ENCODE data around the gene FBXO39. TPM values are rescaled to one million over a fixed set of nuclear protein-coding genes. Genes with fewer than 3 reads are reported as not detected.
A peak's percentile ranks its signal among the peaks of the same experiment; 100 is the strongest.

Gene FBXO39
- total RNA-seq, 1 experiment from 2014 or later = not detected

- ChIA-PET CTCF (no interaction called here), POLR2A (ENCODE audit: unreplicated experiment) (no interaction called here)
- H3K4me3 ChIP-seq = no peak overlapping the region
- peaks cover 20% of the 10 kb centered on the region for H3K4me1 ChIP-seq (replicated peaks; ENCODE audit: insufficient read depth)
- peaks cover 18% of the 10 kb centered on the region for H3F3A ChIP-seq (ENCODE audit: insufficient read depth, low read depth)
- H3K79me2 ChIP-seq (ENCODE audit: low read depth) = no peaks in the 10 kb centered on the region
- H3K36me3 ChIP-seq (ENCODE audit: low read depth) = no peaks in the 10 kb centered on the region
- no peak overlapping the region for H3K4me2 ChIP-seq
- BruUV-seq (replicated peaks) = no TSS peak
- no peaks in the 10 kb centered on the region for H3K9me3 ChIP-seq (ENCODE audit: insufficient read depth, low read depth)
- no peak overlapping the region for H2AFZ ChIP-seq
- no peak for DNase-seq
- no peak overlapping the region for H3K27ac ChIP-seq
- intact Hi-C loops (cut with micrococcal nuclease; ENCODE audit: unreplicated experiment) = no loop called here
- no peaks in the 10 kb centered on the region for H3K27me3 ChIP-seq (ENCODE audit: insufficient read depth, low read depth)
- no peak for TF ChIP-seq CTCF (conservative IDR thresholded peaks at IDR 0.05)
- no peak for TF ChIP-seq EZH2 (IDR thresholded peaks at IDR 0.05; ENCODE audit: low read depth)
- no peaks in the 10 kb centered on the region for H4K20me1 ChIP-seq (ENCODE audit: insufficient read depth)
- no peaks in the 10 kb centered on the region for H3K9me2 ChIP-seq (ENCODE audit: insufficient read depth)
These were observed 42.9 kb downstream of the FBXO39 start for GRCh38 chr17:6818938-6819337.

- CTCF ChIA-PET = no interaction called here
- peaks cover 23% of the 10 kb centered on the region for H3K4me1 ChIP-seq (replicated peaks; ENCODE audit: insufficient read depth)
- no peak overlapping the region; the same call in 1 of the 2 replicates for H3K4me3 ChIP-seq
- no peaks in the 10 kb centered on the region for H3K27me3 ChIP-seq (ENCODE audit: insufficient read depth, low read depth)
- H2AFZ ChIP-seq = no peak overlapping the region
- H3K4me2 ChIP-seq = peak overlapping the region; percentile 55
- H4K20me1 ChIP-seq (ENCODE audit: insufficient read depth) = no peaks in the 10 kb centered on the region
- H3K9me3 ChIP-seq (ENCODE audit: insufficient read depth, low read depth) = no peaks in the 10 kb centered on the region
- intact Hi-C loops (cut with micrococcal nuclease; ENCODE audit: unreplicated experiment) = no loop called here
- POLR2A ChIA-PET (ENCODE audit: unreplicated experiment) = interaction anchor here (0.6 to 0.8 kb wide), 4 partner anchors 8 to 1013 kb away, joined by 3 to 5 read pairs (median 4); partner anchors contain the start of gene TEKT1
- no peaks in the 10 kb centered on the region for H3K9me2 ChIP-seq (ENCODE audit: insufficient read depth)
- peak; percentile 37 to 87 for DNase-seq
- no TSS peak for BruUV-seq (replicated peaks)
- no peaks in the 10 kb centered on the region for H3K79me2 ChIP-seq (ENCODE audit: low read depth)
- TF ChIP-seq CTCF (conservative IDR thresholded peaks at IDR 0.05) = no peak
- TF ChIP-seq EZH2 (IDR thresholded peaks at IDR 0.05; ENCODE audit: low read depth) = no peak
- H3K27ac ChIP-seq = peak overlapping the region; percentile 54
- peaks cover 18% of the 10 kb centered on the region for H3F3A ChIP-seq (ENCODE audit: insufficient read depth, low read depth)
- H3K36me3 ChIP-seq (ENCODE audit: low read depth) = no peaks in the 10 kb centered on the region
These were observed 47.0 kb downstream of the FBXO39 start for GRCh38 chr17:6823011-6823442.

GRCh38 chr17:6830383-6830986 is 54.5 kb downstream of the FBXO39 start:
- CTCF ChIA-PET = no interaction called here
- H2AFZ ChIP-seq = no peak overlapping the region
- no peak for DNase-seq
- H3K9me3 ChIP-seq (ENCODE audit: insufficient read depth, low read depth) = no peaks in the 10 kb centered on the region
- no peaks in the 10 kb centered on the region for H3K36me3 ChIP-seq (ENCODE audit: low read depth)
- no peak overlapping the region for H3K4me3 ChIP-seq
- no peaks in the 10 kb centered on the region for H4K20me1 ChIP-seq (ENCODE audit: insufficient read depth)
- POLR2A ChIA-PET (ENCODE audit: unreplicated experiment) = no interaction called here
- no peak overlapping the region for H3K4me2 ChIP-seq
- H3K4me1 ChIP-seq (replicated peaks; ENCODE audit: insufficient read depth) = peaks cover 5% of the 10 kb centered on the region; the same call in 1 of the 2 replicates
- BruUV-seq (replicated peaks) = no TSS peak
- no peak overlapping the region for H3K27ac ChIP-seq
- TF ChIP-seq CTCF (conservative IDR thresholded peaks at IDR 0.05) (no peak), EZH2 (IDR thresholded peaks at IDR 0.05; ENCODE audit: low read depth) (no peak)
- no peaks in the 10 kb centered on the region for H3K27me3 ChIP-seq (ENCODE audit: insufficient read depth, low read depth)
- no peaks in the 10 kb centered on the region; the same call in 1 of the 2 replicates for H3K9me2 ChIP-seq (ENCODE audit: insufficient read depth)
- no peaks in the 10 kb centered on the region for H3K79me2 ChIP-seq (ENCODE audit: low read depth)
- intact Hi-C loops (cut with micrococcal nuclease; ENCODE audit: unreplicated experiment) = no loop called here
- no peaks in the 10 kb centered on the region for H3F3A ChIP-seq (ENCODE audit: insufficient read depth, low read depth)
